A549 (cell line): ENCODE measurements around the gene COBL. TPM values are rescaled to one million over a fixed set of nuclear protein-coding genes. Genes with fewer than 3 reads are reported as not detected.

Source experiments
- ATAC-seq, 2 experiments: fragments of 200-7000 bp in 1 of 2; fragments of >200 bp in 1 of 2; cut with Nextera tagmentation in 1 of 2; cut with Tn5 transposase in 1 of 2; 3 replicates each; pipeline versions ENCODE4 v1.8.0 to v1.9.1; 2018 to 2020; ENCODE audit warnings: mild to moderate bottlenecking in 1 of 2, moderate library complexity in 1 of 2
- CTCF ChIA-PET: fragments of 300-600 bp; sonication (Branson Sonifier 250); formaldehyde crosslinking; extraction: SDS; loops from one replicate; lab custom pipeline; 2021; ENCODE audit warnings: antibody characterized with exemption, inconsistent platforms; lab: Yijun Ruan, JAX
- POLR2A ChIA-PET: fragments of 350-600 bp; formaldehyde crosslinking; extraction: SDS; loops from one replicate; lab custom pipeline; 2021; ENCODE audit warnings: antibody characterized with exemption, inconsistent platforms; lab: Yijun Ruan, JAX
- DNase-seq, 2 experiments: peaks; one replicate each; pipeline versions ENCODE4 v3.0.0 to v3.0.0-alpha.2; 2011 to 2016; ENCODE audit warnings: low read depth in 1 of 2, low spot score in 1 of 2
- FAIRE-seq: peaks from 2 replicates; lab custom pipeline; 2011; peaks lifted over from hg19 to GRCh38; lab: Jason Lieb, UNC
- H3K27ac ChIP-seq, 2 experiments: fragments of >200 bp; sonication (Bioruptor Twin); formaldehyde crosslinking; 3 replicates each; pipeline ENCODE4 v1.5.1; 2016 to 2017
- H3K4me1 ChIP-seq: fragments of >200 bp; sonication (Bioruptor Twin); formaldehyde crosslinking; 3 replicates; pipeline ENCODE4 v1.6.1; 2016
- H3K4me2 ChIP-seq: fragments of >200 bp; sonication (Bioruptor Twin); formaldehyde crosslinking; 3 replicates; pipeline ENCODE4 v1.6.1; 2016
- H3K4me3 ChIP-seq: fragments of >200 bp; sonication (Bioruptor Twin); formaldehyde crosslinking; 3 replicates; pipeline ENCODE4 v1.5.1; 2016
- H3K9me3 ChIP-seq: fragments of >200 bp; sonication (Bioruptor Twin); formaldehyde crosslinking; 3 replicates; pipeline ENCODE4 v1.6.1; 2016
- BCL3 ChIP-seq: fragments of >200 bp; sonication (Bioruptor Twin); formaldehyde crosslinking; IDR thresholded peaks from 3 replicates; pipeline ENCODE4 v1.6.1; 2016
- CEBPB ChIP-seq, 2 experiments: fragments of >200 bp in 1 of 2; sonication (Bioruptor Twin) in 1 of 2; formaldehyde crosslinking in 1 of 2; IDR thresholded peaks; 2 replicates each; pipeline ENCODE4 v1.6.1; 2012 to 2016
- CHD4 ChIP-seq: fragments of 200-600 bp; sonication (generic); IDR thresholded peaks from 2 replicates; pipeline ENCODE4 v1.6.1; 2016; ENCODE audit warnings: antibody characterized with exemption, mild to moderate bottlenecking, borderline replicate concordance
- EHF ChIP-seq: fragments of 250-450 bp; sonication (Bioruptor Pico); IDR thresholded peaks from 2 replicates; pipeline ENCODE4 v1.5.0; 2020; ENCODE audit warnings: mild to moderate bottlenecking
- FOSB ChIP-seq: fragments of 250-450 bp; sonication (Bioruptor Pico); IDR thresholded peaks from 2 replicates; pipeline ENCODE4 v1.5.0; 2020; ENCODE audit warnings: mild to moderate bottlenecking, moderate library complexity
- HES2 ChIP-seq: fragments of >200 bp; sonication (Bioruptor Twin); formaldehyde crosslinking; IDR thresholded peaks from 2 replicates; pipeline ENCODE4 v1.6.1; 2016
- HMGXB4 ChIP-seq: fragments of 250-450 bp; sonication (Bioruptor Pico); IDR thresholded peaks from 2 replicates; pipeline ENCODE4 v1.5.0; 2021; ENCODE audit warnings: mild to moderate bottlenecking, moderate library complexity, borderline replicate concordance
- HOXA7 ChIP-seq: fragments of 250-450 bp; sonication (Bioruptor Pico); IDR thresholded peaks from 2 replicates; pipeline ENCODE4 v1.5.0; 2020; ENCODE audit warnings: mild to moderate bottlenecking, moderate library complexity
- HOXB5 ChIP-seq: fragments of 250-450 bp; sonication (Bioruptor Pico); IDR thresholded peaks from 2 replicates; pipeline ENCODE4 v1.5.0; 2020; ENCODE audit warnings: mild to moderate bottlenecking, moderate library complexity
- KDM5A ChIP-seq: fragments of 200-600 bp; sonication (generic); IDR thresholded peaks from 2 replicates; pipeline ENCODE4 v1.6.1; 2016; ENCODE audit warnings: antibody characterized with exemption, mild to moderate bottlenecking
- MYC ChIP-seq: IDR thresholded peaks from 2 replicates; pipeline ENCODE4 v1.6.1; 2012; ENCODE audit warnings: mild to moderate bottlenecking, inconsistent platforms, low read length, improper control_type of control experiment, borderline replicate concordance
- NFE2L2 ChIP-seq: fragments of 150-350 bp; conservative IDR thresholded peaks from 2 replicates; pipeline ENCODE4 v1.6.1; 2014; ENCODE audit warnings: low read length
- POLR2A ChIP-seq: IDR thresholded peaks from 2 replicates; pipeline ENCODE4 v1.6.1; 2012; ENCODE audit warnings: mild to moderate bottlenecking, low read length
- POLR2AphosphoS2 ChIP-seq: conservative IDR thresholded peaks from 2 replicates; pipeline ENCODE4 v1.6.1; 2012; ENCODE audit warnings: low read length, improper control_type of control experiment, inconsistent platforms
- RAD21 ChIP-seq, 2 experiments: fragments of >200 bp in 1 of 2; sonication (Bioruptor Twin) in 1 of 2; formaldehyde crosslinking in 1 of 2; IDR thresholded peaks in 1 of 2; conservative IDR thresholded peaks in 1 of 2; 2 replicates in 1 of 2; 3 replicates in 1 of 2; pipeline ENCODE4 v1.6.1; 2012 to 2018; ENCODE audit warnings: inconsistent platforms in 1 of 2
- RARB ChIP-seq: fragments of 250-450 bp; sonication (Bioruptor Pico); IDR thresholded peaks from 2 replicates; pipeline ENCODE4 v1.8.0; 2021; ENCODE audit warnings: mild to moderate bottlenecking, moderate library complexity
- RCOR1 ChIP-seq: fragments of 150-350 bp; IDR thresholded peaks from 2 replicates; pipeline ENCODE4 v1.6.1; 2014; ENCODE audit warnings: antibody characterized with exemption, low read length, low read depth
- SMC3 ChIP-seq: fragments of >200 bp; sonication (Bioruptor Twin); formaldehyde crosslinking; IDR thresholded peaks from 3 replicates; pipeline ENCODE4 v1.6.1; 2018; ENCODE audit warnings: inconsistent platforms
- TFCP2L1 ChIP-seq: fragments of 250-450 bp; sonication (Bioruptor Pico); IDR thresholded peaks from 2 replicates; pipeline ENCODE4 v1.5.0; 2021; ENCODE audit warnings: mild to moderate bottlenecking
- TP53 ChIP-seq: fragments of 250-450 bp; sonication (Bioruptor Pico); IDR thresholded peaks from 2 replicates; pipeline ENCODE4 v1.5.0; 2021; ENCODE audit warnings: mild to moderate bottlenecking, moderate library complexity
- USF2 ChIP-seq: fragments of 450-650 bp; IDR thresholded peaks from 2 replicates; pipeline ENCODE4 v1.6.1; 2014; ENCODE audit warnings: antibody characterized with exemption
- ZFP36 ChIP-seq: fragments of 450-650 bp; IDR thresholded peaks from 2 replicates; pipeline ENCODE4 v1.6.1; 2014; ENCODE audit warnings: borderline replicate concordance; ENCODE audit not compliant: partially characterized antibody
- WGBS: methylation state at CpG from one replicate; pipeline ENCODE4 v1.1.6; 2017; ENCODE audit errors: missing lambda C conversion rate; 5-methylcytosine and 5-hydroxymethylcytosine counted together
- polyA plus RNA-seq, 4 experiments: library from polyadenylated mRNA; depleted of rRNA in 3 of 4; stranded (reverse); fragments of >200 nt; fragmentation: RNase III in 1 of 4; extraction: RNeasy Plus Mini Kit Qiagen cat#74134 plus additional on column Dnase treatment in 1 of 4; gene quantifications; 2 replicates in 3 of 4; 3 replicates in 1 of 4; pipeline ENCODE4 v1.2.3, GENCODE V29; 2011 to 2017

The COBL gene
- polyA plus RNA-seq, 2 of the 4 experiments (the other 2 are of a cell fraction) = 1.5 to 7.4 TPM

GRCh38 chr7:51235593-51236313 is 80.9 kb downstream of the COBL start:
- H3K4me1 ChIP-seq = no peaks in the 10 kb centered on the region
- ChIA-PET CTCF (interaction anchor here (1.6 kb wide), 1 partner anchor 74 kb away, joined by 3 read pairs; no protein-coding TSS in a partner anchor), POLR2A (no interaction called here)
- no peak for FAIRE-seq
- WGBS = 75% methylated on average over 10 of the region's 10 CpGs
- TF ChIP-seq POLR2A (no peak), EHF (no peak), ZFP36 (no peak), HOXB5 (no peak)
- no peak for ATAC-seq
- H3K27ac ChIP-seq = no peak overlapping the region
- H3K4me3 ChIP-seq = no peak overlapping the region
- no peak overlapping the region for H3K4me2 ChIP-seq
- H3K9me3 ChIP-seq = no peaks in the 10 kb centered on the region
- no peak for DNase-seq

GRCh38 chr7:51234609-51235308 is 81.8 kb downstream of the COBL start:
- Histone ChIP-seq H3K4me1 (no peaks in the 10 kb centered on the region), H3K9me3 (no peaks in the 10 kb centered on the region), H3K27ac (no peak overlapping the region), H3K4me3 (no peak overlapping the region), H3K4me2 (no peak overlapping the region)
- no peak for DNase-seq
- ChIA-PET POLR2A (no interaction called here), CTCF (interaction anchor here (1.9 kb wide), 1 partner anchor 132 kb away, joined by 5 read pairs; no protein-coding TSS in a partner anchor)
- 81% methylated on average over 8 of the region's 8 CpGs for WGBS
- TF ChIP-seq RAD21 (conservative IDR thresholded peaks at IDR 0.05 in 1 of 2, IDR thresholded peaks at IDR 0.05 in 1 of 2) (no peak), EHF (no peak), RARB (no peak), POLR2AphosphoS2 (no peak), TP53 (CRISPR knock-in tag) (no peak), HMGXB4 (CRISPR knock-in tag) (no peak), FOSB (CRISPR knock-in tag) (no peak)
- FAIRE-seq = no peak
- no peak for ATAC-seq

GRCh38 chr7:51234139-51234538 is 82.5 kb downstream of the COBL start:
- H3K4me1 ChIP-seq = no peaks in the 10 kb centered on the region
- no peak overlapping the region for H3K4me3 ChIP-seq
- no peak overlapping the region for H3K4me2 ChIP-seq
- DNase-seq = no peak
- CTCF ChIA-PET = interaction anchor here (1.9 kb wide), 1 partner anchor 133 kb away, joined by 5 read pairs; no protein-coding TSS in a partner anchor
- 82% methylated on average over 13 of the region's 13 CpGs for WGBS
- no peak for FAIRE-seq
- ATAC-seq = no peak
- POLR2A ChIA-PET = no interaction called here
- H3K9me3 ChIP-seq = no peaks in the 10 kb centered on the region
- H3K27ac ChIP-seq = no peak overlapping the region
- TF ChIP-seq KDM5A (no peak), HOXA7 (CRISPR knock-in tag) (no peak), SMC3 (no peak), CHD4 (no peak), CEBPB (IDR thresholded peaks at IDR 0.05) (no peak), TFCP2L1 (CRISPR knock-in tag) (no peak), BCL3 (no peak), NFE2L2 (no peak), MYC (no peak), POLR2A (no peak), HES2 (no peak), RCOR1 (no peak), EHF (no peak), HOXB5 (no peak), USF2 (no peak), RARB (no peak)
- TF ChIP-seq, all 56 proteins: peak for 0
